HepG2 (cell line): ENCODE results near the gene TOX4. TPM values are rescaled to one million over a fixed set of nuclear protein-coding genes. Genes with fewer than 3 reads are reported as not detected.

Experiments
- CAMTA2 ChIP-seq: sonication (generic); formaldehyde crosslinking; IDR thresholded peaks from 2 replicates; pipeline ENCODE4 v1.4.0; 2020; ENCODE audit warnings: mild to moderate bottlenecking, missing genetic modification reagents, borderline replicate concordance
- CENPX ChIP-seq: sonication (generic); formaldehyde crosslinking; IDR thresholded peaks from 2 replicates; pipeline ENCODE4 v1.9.0; 2021; ENCODE audit warnings: mild to moderate bottlenecking, missing genetic modification reagents, moderate library complexity
- ELF1 ChIP-seq: sonication (generic); formaldehyde crosslinking; IDR thresholded peaks from 2 replicates; pipeline ENCODE4 v1.4.0; 2020; ENCODE audit warnings: missing genetic modification reagents
- FOXC1 ChIP-seq: sonication (generic); formaldehyde crosslinking; IDR thresholded peaks from 2 replicates; pipeline ENCODE4 v1.8.0; 2022; ENCODE audit warnings: mild to moderate bottlenecking, missing genetic modification reagents, borderline replicate concordance
- GABPB1 ChIP-seq: IDR thresholded peaks from 2 replicates; pipeline ENCODE4 v1.6.1; 2016; ENCODE audit warnings: mild to moderate bottlenecking, missing genetic modification reagents, moderate library complexity, missing compliant biosample characterization
- GTF3A ChIP-seq: sonication (generic); formaldehyde crosslinking; conservative IDR thresholded peaks from 2 replicates; pipeline ENCODE4 v1.4.0; 2020; ENCODE audit warnings: mild to moderate bottlenecking, missing genetic modification reagents
- HMG20A ChIP-seq: IDR thresholded peaks from 2 replicates; pipeline ENCODE4 v1.6.1; 2016; ENCODE audit warnings: borderline replicate concordance
- ISX ChIP-seq: sonication (generic); formaldehyde crosslinking; conservative IDR thresholded peaks from 2 replicates; pipeline ENCODE4 v1.5.0; 2020; ENCODE audit warnings: missing genetic modification reagents
- KDM2A ChIP-seq: sonication (generic); formaldehyde crosslinking; IDR thresholded peaks from 2 replicates; pipeline ENCODE4 v1.4.0; 2020; ENCODE audit warnings: low read depth, missing genetic modification reagents, borderline replicate concordance
- KLF9 ChIP-seq: IDR thresholded peaks from 2 replicates; pipeline ENCODE4 v1.6.1; 2016; ENCODE audit warnings: low read depth
- MBNL3 ChIP-seq: fragments of 250-450 bp; sonication (Bioruptor Pico); conservative IDR thresholded peaks from 2 replicates; pipeline ENCODE4 v1.8.0; 2022; ENCODE audit warnings: mild to moderate bottlenecking, inconsistent platforms
- NFE2L2 ChIP-seq: fragments of 150-350 bp; IDR thresholded peaks from 2 replicates; pipeline ENCODE4 v1.6.1; 2014; ENCODE audit warnings: low read length
- NR1H2 ChIP-seq: sonication (generic); formaldehyde crosslinking; IDR thresholded peaks from 2 replicates; pipeline ENCODE4 v1.8.1; 2022; ENCODE audit warnings: low read depth, missing genetic modification reagents, borderline replicate concordance
- PCBP2 ChIP-seq: fragments of 200-400 bp; formaldehyde crosslinking; optimal IDR thresholded peaks from 2 replicates; pipeline ENCODE3; 2018; ENCODE audit warnings: low read length, low read depth; ENCODE audit not compliant: poor library complexity, severe bottlenecking
- SIX4 ChIP-seq: sonication (generic); formaldehyde crosslinking; IDR thresholded peaks from 2 replicates; pipeline ENCODE4 v1.4.0; 2020; ENCODE audit warnings: missing genetic modification reagents
- SMAD3 ChIP-seq: sonication (generic); formaldehyde crosslinking; IDR thresholded peaks from 2 replicates; pipeline ENCODE4 v1.4.0; 2020; ENCODE audit warnings: missing genetic modification reagents
- SP4 ChIP-seq: sonication (generic); formaldehyde crosslinking; IDR thresholded peaks from 2 replicates; pipeline ENCODE4 v1.8.1; 2023; ENCODE audit warnings: mild to moderate bottlenecking, missing genetic modification reagents
- TMF1 ChIP-seq: sonication (generic); formaldehyde crosslinking; IDR thresholded peaks from 2 replicates; pipeline ENCODE4 v1.8.1; 2022; ENCODE audit warnings: low read depth, missing genetic modification reagents
- XRCC5 ChIP-seq: fragments of 200-400 bp; formaldehyde crosslinking; optimal IDR thresholded peaks from 2 replicates; pipeline ENCODE3; 2017; ENCODE audit warnings: mild to moderate bottlenecking, low read length
- ZNF264 ChIP-seq: sonication (generic); formaldehyde crosslinking; IDR thresholded peaks from 2 replicates; pipeline ENCODE4 v1.4.0; 2020; ENCODE audit warnings: missing genetic modification reagents
- ZNF296 ChIP-seq: sonication (generic); formaldehyde crosslinking; conservative IDR thresholded peaks from 2 replicates; pipeline ENCODE4 v1.5.0; 2020; ENCODE audit warnings: mild to moderate bottlenecking, missing genetic modification reagents
- ZNF496 ChIP-seq: sonication (generic); formaldehyde crosslinking; IDR thresholded peaks from 2 replicates; pipeline ENCODE4 v1.8.1; 2023; ENCODE audit warnings: mild to moderate bottlenecking, moderate library complexity, missing genetic modification reagents; ENCODE audit not compliant: insufficient replicate concordance
- ZNF713 ChIP-seq: sonication (generic); formaldehyde crosslinking; IDR thresholded peaks from 2 replicates; pipeline ENCODE4 v1.4.0; 2020; ENCODE audit warnings: mild to moderate bottlenecking, missing genetic modification reagents
- ZNF720 ChIP-seq: sonication (generic); formaldehyde crosslinking; IDR thresholded peaks from 2 replicates; pipeline ENCODE4 v1.4.0; 2020; ENCODE audit warnings: missing genetic modification reagents
- polyA plus RNA-seq, 8 experiments: library from polyadenylated mRNA; depleted of rRNA in 3 of 8; stranded (reverse) in 7 of 8; unstranded in 1 of 8; fragments of >200 nt; fragmentation: Illumina TruSeq in 4 of 8; extraction: Trizol in 4 of 8; gene quantifications; 2 replicates each; pipeline versions ENCODE4 v1.2.1 to v1.2.3, GENCODE V29; 2011 to 2016; ENCODE audit warnings: low read depth in 4 of 8, missing spikeins in 1 of 8, mixed read lengths in 1 of 8; ENCODE audit not compliant: insufficient read depth in 1 of 8
- total RNA-seq, 5 experiments: library from RNA; depleted of rRNA; stranded (reverse); fragments of >200 nt; fragmentation: Illumina TruSeq; extraction: Trizol; gene quantifications; 2 replicates each; pipeline ENCODE4 v1.2.3, GENCODE V29; 2016; ENCODE audit warnings: low read depth in 1 of 5
- TF ChIP-seq, protein P1 (sequence below): sonication (generic); formaldehyde crosslinking; IDR thresholded peaks from 2 replicates; pipeline ENCODE4 v1.5.0; 2020; ENCODE audit warnings: missing genetic modification reagents
- TF ChIP-seq, protein P2 (sequence below): sonication (generic); formaldehyde crosslinking; IDR thresholded peaks from 2 replicates; pipeline ENCODE4 v1.5.0; 2020; ENCODE audit warnings: mild to moderate bottlenecking, missing genetic modification reagents, moderate library complexity
- TF ChIP-seq, protein P3 (sequence below): sonication (generic); formaldehyde crosslinking; IDR thresholded peaks from 2 replicates; pipeline ENCODE4 v1.4.0; 2020; ENCODE audit warnings: mild to moderate bottlenecking, missing genetic modification reagents
- TF ChIP-seq, protein P4 (sequence below): IDR thresholded peaks from 2 replicates; pipeline ENCODE4 v1.6.1; 2018; ENCODE audit warnings: missing genetic modification reagents

Gene TOX4
- total and polyA plus RNA-seq, 2 of the 13 experiments (the other 11 are each of a cell fraction or from before 2014, with no cell fraction given): 71.8 to 163 TPM

DNA sequence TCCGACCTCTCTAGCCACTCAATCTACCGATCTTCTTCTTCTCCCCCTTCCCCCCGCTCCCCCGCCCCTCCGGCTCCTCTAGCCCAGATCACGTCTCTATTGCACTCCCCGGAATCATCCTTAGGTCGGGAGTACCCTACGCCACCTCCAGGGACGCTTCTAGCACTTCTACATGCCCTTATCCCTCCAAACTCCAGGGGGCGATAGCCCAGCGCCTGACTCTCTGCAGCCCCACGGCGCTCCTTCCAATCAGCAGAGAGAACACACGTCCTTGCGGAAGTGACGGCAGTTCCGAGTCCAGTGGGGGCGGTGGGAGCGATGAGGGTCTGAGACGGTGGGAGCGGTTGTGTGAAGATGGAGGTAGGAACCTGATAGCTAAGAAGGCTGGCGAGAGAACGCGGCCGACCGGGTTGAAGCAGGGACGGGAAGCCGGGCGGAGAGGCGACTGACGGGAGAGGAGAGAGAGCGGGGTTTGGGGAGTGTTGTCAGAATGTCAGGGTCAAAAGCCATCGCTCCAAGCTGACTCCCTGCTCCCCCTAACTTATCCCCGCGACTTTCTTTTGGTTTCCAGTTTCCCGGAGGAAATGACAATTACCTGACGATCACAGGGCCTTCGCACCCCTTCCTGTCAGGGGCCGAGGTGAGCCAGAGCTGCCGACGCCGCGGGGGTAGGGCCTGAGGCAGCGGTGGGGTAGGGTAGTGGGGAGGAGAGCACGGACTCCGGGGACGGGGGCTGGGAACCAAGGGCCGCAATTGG lies at the start of gene TOX4, which contains the start of gene RAB2B (continued):
- TF ChIP-seq CAMTA2 (CRISPR knock-in tag) (no peak), HMG20A (CRISPR knock-in tag) (no peak), KLF9 (no peak), ZNF296 (CRISPR knock-in tag) (no peak; the same call in 1 of the 2 replicates), NFE2L2 (no peak), SIX4 (CRISPR knock-in tag) (peak; percentile 85), TMF1 (CRISPR knock-in tag) (peak; percentile 52), ZNF496 (CRISPR knock-in tag) (no peak), KDM2A (CRISPR knock-in tag) (peak; percentile 94), ZNF720 (CRISPR knock-in tag) (no peak), ZNF264 (CRISPR knock-in tag) (0 out of 2 replicates have a peak, but pooled peaks have one; percentile 66), XRCC5 (peak; percentile 99), ISX (CRISPR knock-in tag) (no peak), ZNF713 (0 out of 2 replicates have a peak, but pooled peaks have one; percentile 73), ELF1 (peak; percentile 97), SP4 (CRISPR knock-in tag) (peak; percentile 61), NR1H2 (CRISPR knock-in tag) (no peak), CENPX (CRISPR knock-in tag) (no peak), GABPB1 (CRISPR knock-in tag) (peak; percentile 96), PCBP2 (no peak), MBNL3 (no peak), GTF3A (CRISPR knock-in tag) (peak; percentile 75; the same call in 1 of the 2 replicates), FOXC1 (CRISPR knock-in tag) (peak; percentile 87; the same call in 1 of the 2 replicates), SMAD3 (peak; percentile 94)
- TF ChIP-seq, protein P1, sequence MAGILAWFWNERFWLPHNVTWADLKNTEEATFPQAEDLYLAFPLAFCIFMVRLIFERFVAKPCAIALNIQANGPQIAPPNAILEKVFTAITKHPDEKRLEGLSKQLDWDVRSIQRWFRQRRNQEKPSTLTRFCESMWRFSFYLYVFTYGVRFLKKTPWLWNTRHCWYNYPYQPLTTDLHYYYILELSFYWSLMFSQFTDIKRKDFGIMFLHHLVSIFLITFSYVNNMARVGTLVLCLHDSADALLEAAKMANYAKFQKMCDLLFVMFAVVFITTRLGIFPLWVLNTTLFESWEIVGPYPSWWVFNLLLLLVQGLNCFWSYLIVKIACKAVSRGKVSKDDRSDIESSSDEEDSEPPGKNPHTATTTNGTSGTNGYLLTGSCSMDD (CRISPR knock-in tag): no peak
- TF ChIP-seq, protein P2, sequence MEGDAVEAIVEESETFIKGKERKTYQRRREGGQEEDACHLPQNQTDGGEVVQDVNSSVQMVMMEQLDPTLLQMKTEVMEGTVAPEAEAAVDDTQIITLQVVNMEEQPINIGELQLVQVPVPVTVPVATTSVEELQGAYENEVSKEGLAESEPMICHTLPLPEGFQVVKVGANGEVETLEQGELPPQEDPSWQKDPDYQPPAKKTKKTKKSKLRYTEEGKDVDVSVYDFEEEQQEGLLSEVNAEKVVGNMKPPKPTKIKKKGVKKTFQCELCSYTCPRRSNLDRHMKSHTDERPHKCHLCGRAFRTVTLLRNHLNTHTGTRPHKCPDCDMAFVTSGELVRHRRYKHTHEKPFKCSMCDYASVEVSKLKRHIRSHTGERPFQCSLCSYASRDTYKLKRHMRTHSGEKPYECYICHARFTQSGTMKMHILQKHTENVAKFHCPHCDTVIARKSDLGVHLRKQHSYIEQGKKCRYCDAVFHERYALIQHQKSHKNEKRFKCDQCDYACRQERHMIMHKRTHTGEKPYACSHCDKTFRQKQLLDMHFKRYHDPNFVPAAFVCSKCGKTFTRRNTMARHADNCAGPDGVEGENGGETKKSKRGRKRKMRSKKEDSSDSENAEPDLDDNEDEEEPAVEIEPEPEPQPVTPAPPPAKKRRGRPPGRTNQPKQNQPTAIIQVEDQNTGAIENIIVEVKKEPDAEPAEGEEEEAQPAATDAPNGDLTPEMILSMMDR: peak; percentile 99
- TF ChIP-seq, protein P3, sequence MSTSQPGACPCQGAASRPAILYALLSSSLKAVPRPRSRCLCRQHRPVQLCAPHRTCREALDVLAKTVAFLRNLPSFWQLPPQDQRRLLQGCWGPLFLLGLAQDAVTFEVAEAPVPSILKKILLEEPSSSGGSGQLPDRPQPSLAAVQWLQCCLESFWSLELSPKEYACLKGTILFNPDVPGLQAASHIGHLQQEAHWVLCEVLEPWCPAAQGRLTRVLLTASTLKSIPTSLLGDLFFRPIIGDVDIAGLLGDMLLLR: peak; percentile 83
- TF ChIP-seq, protein P4, sequence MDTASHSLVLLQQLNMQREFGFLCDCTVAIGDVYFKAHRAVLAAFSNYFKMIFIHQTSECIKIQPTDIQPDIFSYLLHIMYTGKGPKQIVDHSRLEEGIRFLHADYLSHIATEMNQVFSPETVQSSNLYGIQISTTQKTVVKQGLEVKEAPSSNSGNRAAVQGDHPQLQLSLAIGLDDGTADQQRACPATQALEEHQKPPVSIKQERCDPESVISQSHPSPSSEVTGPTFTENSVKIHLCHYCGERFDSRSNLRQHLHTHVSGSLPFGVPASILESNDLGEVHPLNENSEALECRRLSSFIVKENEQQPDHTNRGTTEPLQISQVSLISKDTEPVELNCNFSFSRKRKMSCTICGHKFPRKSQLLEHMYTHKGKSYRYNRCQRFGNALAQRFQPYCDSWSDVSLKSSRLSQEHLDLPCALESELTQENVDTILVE: peak; percentile 71
